Neural cell (in vitro differentiated cells): ENCODE data around the gene REV3L. TPM values are rescaled to one million over a fixed set of nuclear protein-coding genes. Genes with fewer than 3 reads are reported as not detected.

Experiments
- H2AFZ ChIP-seq: fragments of 200-600, 300-800 bp; sonication (generic), shearing (Covaris generic); 2 replicates; pipeline ENCODE4 v1.6.0; 2014; ENCODE audit warnings: low read depth, mild to moderate bottlenecking, antibody characterized with exemption, low read length, moderate library complexity
- H3F3A ChIP-seq: fragments of 200-600 bp; shearing (Covaris generic); 2 replicates; pipeline ENCODE4 v1.6.1; 2016; ENCODE audit warnings: mild to moderate bottlenecking, moderate library complexity, mixed read lengths, antibody characterized with exemption, low read length; ENCODE audit not compliant: insufficient read depth, poor library complexity, severe bottlenecking
- H3K27ac ChIP-seq: fragments of 200-600, 300-800 bp; sonication (generic), shearing (Covaris generic); 2 replicates; pipeline ENCODE4 v1.5.1; 2014; ENCODE audit warnings: mild to moderate bottlenecking, low read length, moderate library complexity
- H3K27me3 ChIP-seq: fragments of 300-800, 200-600 bp; sonication (generic), shearing (Covaris generic); 2 replicates; pipeline ENCODE4 v1.6.0; 2014; ENCODE audit warnings: mild to moderate bottlenecking, low read depth, low read length, moderate library complexity; ENCODE audit not compliant: insufficient read depth
- H3K36me3 ChIP-seq: fragments of 300-800, 200-600 bp; sonication (generic), shearing (Covaris generic); 2 replicates; pipeline ENCODE4 v1.5.1; 2014; ENCODE audit warnings: mild to moderate bottlenecking, antibody characterized with exemption, low read length, moderate library complexity; ENCODE audit not compliant: insufficient read depth
- H3K4me2 ChIP-seq: fragments of 300-800, 200-600 bp; sonication (generic), shearing (Covaris generic); 2 replicates; pipeline ENCODE4 v1.6.0; 2014; ENCODE audit warnings: mild to moderate bottlenecking, low read length
- H3K4me3 ChIP-seq: fragments of 300-800, 200-600 bp; sonication (generic), shearing (Covaris generic); 2 replicates; pipeline ENCODE4 v1.5.1; 2014; ENCODE audit warnings: mild to moderate bottlenecking, low read length, moderate library complexity
- H3K79me2 ChIP-seq: fragments of 200-600 bp; shearing (Covaris generic); replicated peaks from 2 replicates; pipeline ENCODE4 v1.6.0; 2014; ENCODE audit warnings: mild to moderate bottlenecking, low read length, moderate library complexity; ENCODE audit not compliant: insufficient read depth
- H3K9ac ChIP-seq: fragments of 300-800, 200-600 bp; sonication (generic), shearing (Covaris generic); 2 replicates; pipeline ENCODE4 v1.6.1; 2016; ENCODE audit warnings: mild to moderate bottlenecking, low read length, mixed read lengths
- H3K9me2 ChIP-seq: fragments of 200-600 bp; shearing (Covaris generic); 2 replicates; pipeline ENCODE4 v1.6.1; 2016; ENCODE audit warnings: mild to moderate bottlenecking, low read length, mixed read lengths; ENCODE audit not compliant: insufficient read depth
- H3K9me3 ChIP-seq: fragments of 200-600, 300-800 bp; sonication (generic), shearing (Covaris generic); 2 replicates; pipeline ENCODE4 v1.6.1; 2016; ENCODE audit warnings: mild to moderate bottlenecking, mixed run types, low read length, moderate library complexity, mixed read lengths
- H4K20me1 ChIP-seq: fragments of 200-600 bp; shearing (Covaris generic); 2 replicates; pipeline ENCODE4 v1.6.1; 2016; ENCODE audit warnings: mild to moderate bottlenecking, mixed run types; ENCODE audit not compliant: insufficient read depth
- EP300 ChIP-seq: fragments of 450-650 bp; conservative IDR thresholded peaks from 2 replicates; pipeline ENCODE4 v1.6.1; 2014; ENCODE audit warnings: antibody characterized with exemption, mild to moderate bottlenecking, moderate library complexity; ENCODE audit not compliant: poor library complexity, severe bottlenecking
- EZH2 ChIP-seq: fragments of 200-600, 300-800 bp; shearing (Covaris generic), sonication (generic); IDR thresholded peaks from 2 replicates; pipeline ENCODE4 v1.6.1; 2014; ENCODE audit warnings: antibody characterized with exemption, low read length, borderline replicate concordance, mild to moderate bottlenecking; ENCODE audit not compliant: insufficient read depth, poor library complexity, severe bottlenecking
- MXI1 ChIP-seq: fragments of 450-650 bp; conservative IDR thresholded peaks from 2 replicates; pipeline ENCODE4 v1.6.1; 2014; ENCODE audit warnings: antibody characterized with exemption, mild to moderate bottlenecking; ENCODE audit not compliant: poor library complexity, severe bottlenecking
- POLR2AphosphoS5 ChIP-seq: IDR thresholded peaks from 2 replicates; pipeline ENCODE4 v1.6.1; 2012
- RAD21 ChIP-seq: fragments of 450-650 bp; conservative IDR thresholded peaks from 2 replicates; pipeline ENCODE4 v1.6.1; 2014; ENCODE audit warnings: antibody characterized with exemption, mild to moderate bottlenecking, moderate library complexity
- REST ChIP-seq: IDR thresholded peaks from 2 replicates; pipeline ENCODE4 v1.6.1; 2012; ENCODE audit warnings: borderline replicate concordance
- SMC3 ChIP-seq: fragments of 450-650 bp; conservative IDR thresholded peaks from 2 replicates; pipeline ENCODE4 v1.6.1; 2014; ENCODE audit warnings: antibody characterized with exemption, mild to moderate bottlenecking, moderate library complexity; ENCODE audit not compliant: poor library complexity
- TAF1 ChIP-seq: IDR thresholded peaks from 2 replicates; pipeline ENCODE4 v1.6.1; 2012; ENCODE audit warnings: low read depth
- polyA plus RNA-seq: library from polyadenylated mRNA; depleted of rRNA; stranded (reverse); fragments of >200 nt; gene quantifications from 2 replicates; pipeline ENCODE4 v1.2.3, GENCODE V29; 2014
- TF ChIP-seq, protein P1 (sequence below): fragments of 450-650 bp; IDR thresholded peaks from 2 replicates; pipeline ENCODE4 v1.5.1; 2014; ENCODE audit warnings: antibody characterized with exemption, mild to moderate bottlenecking, moderate library complexity; ENCODE audit not compliant: poor library complexity, severe bottlenecking

Gene REV3L
- polyA plus RNA-seq, 1 donor from 2014 or later, result 60.2 TPM

- peaks cover 7% of the 10 kb centered on the region for H3K36me3 ChIP-seq
- H3K9ac ChIP-seq, result no peak overlapping the region
- H3K79me2 ChIP-seq, result no peaks in the 10 kb centered on the region
- H3F3A ChIP-seq, result no peaks in the 10 kb centered on the region
- H3K9me2 ChIP-seq, result no peaks in the 10 kb centered on the region
- TF ChIP-seq TAF1, result no peak
- no peak for TF ChIP-seq EZH2
- no peak for TF ChIP-seq POLR2AphosphoS5
- no peak for TF ChIP-seq SMC3
- TF ChIP-seq, protein P1, sequence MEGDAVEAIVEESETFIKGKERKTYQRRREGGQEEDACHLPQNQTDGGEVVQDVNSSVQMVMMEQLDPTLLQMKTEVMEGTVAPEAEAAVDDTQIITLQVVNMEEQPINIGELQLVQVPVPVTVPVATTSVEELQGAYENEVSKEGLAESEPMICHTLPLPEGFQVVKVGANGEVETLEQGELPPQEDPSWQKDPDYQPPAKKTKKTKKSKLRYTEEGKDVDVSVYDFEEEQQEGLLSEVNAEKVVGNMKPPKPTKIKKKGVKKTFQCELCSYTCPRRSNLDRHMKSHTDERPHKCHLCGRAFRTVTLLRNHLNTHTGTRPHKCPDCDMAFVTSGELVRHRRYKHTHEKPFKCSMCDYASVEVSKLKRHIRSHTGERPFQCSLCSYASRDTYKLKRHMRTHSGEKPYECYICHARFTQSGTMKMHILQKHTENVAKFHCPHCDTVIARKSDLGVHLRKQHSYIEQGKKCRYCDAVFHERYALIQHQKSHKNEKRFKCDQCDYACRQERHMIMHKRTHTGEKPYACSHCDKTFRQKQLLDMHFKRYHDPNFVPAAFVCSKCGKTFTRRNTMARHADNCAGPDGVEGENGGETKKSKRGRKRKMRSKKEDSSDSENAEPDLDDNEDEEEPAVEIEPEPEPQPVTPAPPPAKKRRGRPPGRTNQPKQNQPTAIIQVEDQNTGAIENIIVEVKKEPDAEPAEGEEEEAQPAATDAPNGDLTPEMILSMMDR, result no peak
- no peak for TF ChIP-seq REST
- TF ChIP-seq EP300, result no peak
- TF ChIP-seq MXI1, result no peak
- no peak for TF ChIP-seq RAD21
- H2AFZ ChIP-seq, result no peak overlapping the region
- no peak overlapping the region for H3K4me2 ChIP-seq
- H3K27me3 ChIP-seq, result no peaks in the 10 kb centered on the region
- no peaks in the 10 kb centered on the region for H4K20me1 ChIP-seq
- H3K27ac ChIP-seq, result no peak overlapping the region
- no peak overlapping the region for H3K4me3 ChIP-seq
- no peaks in the 10 kb centered on the region for H3K9me3 ChIP-seq
Observed at GRCh38 chr6:111329882-111330633, 153.0 kb downstream of the REV3L start.

- Histone ChIP-seq H2AFZ (no peak overlapping the region), H3K9me3 (no peaks in the 10 kb centered on the region), H3K36me3 (peaks cover 7% of the 10 kb centered on the region), H3K9ac (no peak overlapping the region), H3K9me2 (no peaks in the 10 kb centered on the region), H3K27ac (no peak overlapping the region), H4K20me1 (no peaks in the 10 kb centered on the region), H3K79me2 (no peaks in the 10 kb centered on the region), H3F3A (no peaks in the 10 kb centered on the region), H3K4me2 (no peak overlapping the region), H3K27me3 (no peaks in the 10 kb centered on the region), H3K4me3 (no peak overlapping the region)
- TF ChIP-seq TAF1 (no peak), EZH2 (no peak), RAD21 (no peak), POLR2AphosphoS5 (no peak), MXI1 (no peak), SMC3 (no peak), REST (no peak), EP300 (no peak)
- TF ChIP-seq, protein P1, result no peak
Observed at GRCh38 chr6:111326563-111326962, 156.5 kb downstream of the REV3L start.
